H9 (cell line): ENCODE data around the gene ASB10. TPM values are rescaled to one million over a fixed set of nuclear protein-coding genes. Genes with fewer than 3 reads are reported as not detected.

Source experiments
- DNase-seq: peaks from one replicate; pipeline ENCODE4 v3.0.0-alpha.2; 2017
- H2AFZ ChIP-seq: one replicate; pipeline ENCODE4 v1.6.1; 2013; ENCODE audit warnings: mild to moderate bottlenecking, low read length, control low read depth, moderate library complexity
- H2AK5ac ChIP-seq: 2 replicates; pipeline ENCODE4 v1.6.1; 2013; ENCODE audit warnings: low read length, control low read depth, mixed read lengths; ENCODE audit not compliant: insufficient read length
- H2BK120ac ChIP-seq: one replicate; pipeline ENCODE4 v1.6.1; 2013; ENCODE audit warnings: low read depth, mild to moderate bottlenecking, low read length, control low read depth, inconsistent platforms; ENCODE audit not compliant: poor library complexity, severe bottlenecking
- H2BK12ac ChIP-seq: 2 replicates; pipeline ENCODE4 v1.6.1; 2013; ENCODE audit warnings: low read length, control low read depth, mixed read lengths, low read depth; ENCODE audit not compliant: insufficient read length
- H2BK15ac ChIP-seq: 2 replicates; pipeline ENCODE4 v1.6.1; 2013; ENCODE audit warnings: low read depth, low read length, control low read depth
- H2BK20ac ChIP-seq: one replicate; pipeline ENCODE4 v1.6.1; 2013; ENCODE audit warnings: low read depth, mild to moderate bottlenecking, low read length, control low read depth, inconsistent platforms; ENCODE audit not compliant: poor library complexity, severe bottlenecking
- H2BK5ac ChIP-seq: 2 replicates; pipeline ENCODE4 v1.6.1; 2013; ENCODE audit warnings: low read length, control low read depth, mixed read lengths; ENCODE audit not compliant: insufficient read length
- H3K14ac ChIP-seq: 2 replicates; pipeline ENCODE4 v1.6.1; 2013; ENCODE audit warnings: low read length, control low read depth; ENCODE audit not compliant: insufficient read depth
- H3K18ac ChIP-seq: 2 replicates; pipeline ENCODE4 v1.6.1; 2013; ENCODE audit warnings: low read depth, mild to moderate bottlenecking, mixed read lengths, low read length, control low read depth; ENCODE audit not compliant: insufficient read length
- H3K23ac ChIP-seq: 2 replicates; pipeline ENCODE4 v1.6.1; 2013; ENCODE audit warnings: low read length, control low read depth, mixed read lengths, low read depth; ENCODE audit not compliant: insufficient read length
- H3K23me2 ChIP-seq: 2 replicates; pipeline ENCODE4 v1.6.1; 2013; ENCODE audit warnings: low read depth, mild to moderate bottlenecking, mixed read lengths, low read length, control low read depth; ENCODE audit not compliant: insufficient read length, poor library complexity, severe bottlenecking
- H3K27ac ChIP-seq: 2 replicates; pipeline ENCODE4 v1.5.1; 2013; ENCODE audit warnings: low read length, control low read depth, mixed read lengths, low read depth; ENCODE audit not compliant: insufficient read length
- H3K27me3 ChIP-seq: 2 replicates; pipeline ENCODE4 v1.6.1; 2013; ENCODE audit warnings: low read length, control low read depth, inconsistent platforms; ENCODE audit not compliant: insufficient read depth
- H3K4ac ChIP-seq: 2 replicates; pipeline ENCODE4 v1.6.1; 2013; ENCODE audit warnings: low read depth, mild to moderate bottlenecking, control low read depth, inconsistent platforms, low read length, moderate library complexity
- H3K4me1 ChIP-seq: 2 replicates; pipeline ENCODE4 v1.6.1; 2013; ENCODE audit warnings: low read length, control low read depth, inconsistent platforms; ENCODE audit not compliant: insufficient read depth
- H3K4me2 ChIP-seq: 2 replicates; pipeline ENCODE4 v1.6.1; 2013; ENCODE audit warnings: low read length, control low read depth, mixed read lengths; ENCODE audit not compliant: insufficient read length, insufficient read depth
- H3K56ac ChIP-seq: 2 replicates; pipeline ENCODE4 v1.6.1; 2013; ENCODE audit warnings: low read depth, mild to moderate bottlenecking, mixed read lengths, low read length, control low read depth; ENCODE audit not compliant: insufficient read length
- H3K79me1 ChIP-seq: 2 replicates; pipeline ENCODE4 v1.6.1; 2013; ENCODE audit warnings: low read depth, mild to moderate bottlenecking, moderate library complexity, low read length, control low read depth, inconsistent platforms; ENCODE audit not compliant: insufficient read depth, poor library complexity, severe bottlenecking
- H3K79me2 ChIP-seq: 2 replicates; pipeline ENCODE4 v1.6.1; 2013; ENCODE audit warnings: low read length, control low read depth, inconsistent platforms; ENCODE audit not compliant: insufficient read depth
- H3K9ac ChIP-seq: 2 replicates; pipeline ENCODE4 v1.6.1; 2013; ENCODE audit warnings: low read length, control low read depth, mixed read lengths; ENCODE audit not compliant: insufficient read length; ENCODE audit errors: extremely low read depth
- H3K9me3 ChIP-seq: one replicate; pipeline ENCODE4 v1.6.1; 2013; ENCODE audit warnings: low read depth, low read length, inconsistent platforms; ENCODE audit not compliant: control insufficient read depth
- H3T11ph ChIP-seq: one replicate; pipeline ENCODE4 v1.6.1; 2013; ENCODE audit warnings: mild to moderate bottlenecking, low read length, control low read depth, inconsistent platforms
- H4K20me1 ChIP-seq: one replicate; pipeline ENCODE4 v1.6.1; 2013; ENCODE audit not compliant: control insufficient read depth, insufficient read length, insufficient read depth
- H4K5ac ChIP-seq: 2 replicates; pipeline ENCODE4 v1.6.1; 2013; ENCODE audit warnings: low read depth, mild to moderate bottlenecking, mixed read lengths, low read length, control low read depth; ENCODE audit not compliant: insufficient read length
- H4K8ac ChIP-seq: replicated peaks from 2 replicates; pipeline ENCODE4 v1.6.1; 2013; ENCODE audit warnings: low read length, control low read depth, mixed read lengths, low read depth; ENCODE audit not compliant: insufficient read length
- H4K91ac ChIP-seq: 2 replicates; pipeline ENCODE4 v1.6.1; 2013; ENCODE audit warnings: low read depth, mild to moderate bottlenecking, moderate library complexity, mixed read lengths, low read length, control low read depth; ENCODE audit not compliant: insufficient read length
- H3K27ac Mint-ChIP-seq, 3 experiments: 2 replicates in 2 of 3; 3 replicates in 1 of 3; pipeline ENCODE4 v1.8.0; 2020 to 2021; ENCODE audit warnings: mixed read lengths in 3 of 3, mild to moderate bottlenecking in 1 of 3, moderate library complexity in 1 of 3
- H3K27me3 Mint-ChIP-seq: 2 replicates; pipeline ENCODE4 v1.8.0; 2021; ENCODE audit warnings: low read depth, mild to moderate bottlenecking, moderate library complexity, mixed read lengths
- H3K36me3 Mint-ChIP-seq, 3 experiments: 2 replicates in 2 of 3; 3 replicates in 1 of 3; pipeline ENCODE4 v1.8.0; 2020 to 2021; ENCODE audit warnings: low read depth in 3 of 3, mixed read lengths in 3 of 3; ENCODE audit not compliant: insufficient read depth in 1 of 3
- H3K4me1 Mint-ChIP-seq, 2 experiments: 2 replicates each; pipeline ENCODE4 v1.8.0; 2020; ENCODE audit warnings: mixed read lengths in 2 of 2
- H3K4me3 Mint-ChIP-seq, 2 experiments: 2 replicates in 1 of 2; 3 replicates in 1 of 2; pipeline ENCODE4 v1.8.0; 2020 to 2021; ENCODE audit warnings: mild to moderate bottlenecking in 2 of 2, mixed read lengths in 2 of 2, moderate library complexity in 1 of 2
- H3K9me3 Mint-ChIP-seq, 2 experiments: 2 replicates in 1 of 2; 3 replicates in 1 of 2; pipeline ENCODE4 v1.8.0; 2020; ENCODE audit warnings: mild to moderate bottlenecking in 2 of 2, mixed read lengths in 2 of 2, moderate library complexity in 1 of 2
- WGBS: extraction: QIAGEN DNeasy Blood & Tissue Kit; methylation state at CpG from one replicate; pipeline ENCODE4 v1.1.7; 2013; ENCODE audit warnings: missing lambda C conversion rate, low lambda C conversion rate, mixed read lengths; ENCODE audit not compliant: insufficient read length; ENCODE audit errors: extremely low coverage; 5-methylcytosine and 5-hydroxymethylcytosine counted together
- total RNA-seq: library from RNA; stranded (reverse); gene quantifications from 2 replicates; pipeline ENCODE4 v1.2.1, GENCODE V29; 2021
- TF ChIP-seq, protein P1 (sequence below): fragments of 200-600 bp; sonication (generic); conservative IDR thresholded peaks from 3 replicates; pipeline ENCODE4 v1.8.0; 2021; ENCODE audit warnings: antibody characterized with exemption, mild to moderate bottlenecking

The ASB10 gene
- total RNA-seq, 1 experiment from 2014 or later = not detected

GRCh38 chr7:151135866-151136843, 50.9 kb downstream of the ASB10 start:
- no peak overlapping the region for H4K91ac ChIP-seq
- Mint-ChIP-seq H3K4me3 (no peak overlapping the region; a peak in 1 of 5 replicates), H3K27ac (peak overlapping the region in 1 of 3 experiments; percentile 84; a peak in 1 of 7 replicates), H3K4me1 (peaks cover 16 to 26% of the 10 kb centered on the region in 2 experiments), H3K9me3 (no peaks in the 10 kb centered on the region; a peak in 2 of 5 replicates), H3K27me3 (no peaks in the 10 kb centered on the region; the same call in 1 of the 2 replicates), H3K36me3 (peaks cover 10 to 52% (median 17%) of the 10 kb centered on the region in 3 experiments; a peak in 6 of 7 replicates)
- H3K79me1 ChIP-seq = no peaks in the 10 kb centered on the region
- no peak overlapping the region for H3K27ac ChIP-seq
- WGBS = no CpG with 5 or more reads among the region's 33 CpGs
- no peak overlapping the region for H2BK5ac ChIP-seq
- no peaks in the 10 kb centered on the region for H3K23me2 ChIP-seq
- H3K9ac ChIP-seq = no peak overlapping the region
- H2BK15ac ChIP-seq = no peak overlapping the region
- H3K18ac ChIP-seq = no peak overlapping the region
- no peak overlapping the region for H2AFZ ChIP-seq
- H3K4me2 ChIP-seq = no peak overlapping the region
- no peaks in the 10 kb centered on the region for H4K20me1 ChIP-seq
- no peak overlapping the region for H2BK120ac ChIP-seq
- no peak overlapping the region for H4K8ac ChIP-seq
- H3K9me3 ChIP-seq = no peaks in the 10 kb centered on the region
- no peaks in the 10 kb centered on the region for H3K27me3 ChIP-seq
- H3K14ac ChIP-seq = no peak overlapping the region
- no peaks in the 10 kb centered on the region; the same call in 1 of the 2 replicates for H3K4me1 ChIP-seq
- TF ChIP-seq, protein P1, sequence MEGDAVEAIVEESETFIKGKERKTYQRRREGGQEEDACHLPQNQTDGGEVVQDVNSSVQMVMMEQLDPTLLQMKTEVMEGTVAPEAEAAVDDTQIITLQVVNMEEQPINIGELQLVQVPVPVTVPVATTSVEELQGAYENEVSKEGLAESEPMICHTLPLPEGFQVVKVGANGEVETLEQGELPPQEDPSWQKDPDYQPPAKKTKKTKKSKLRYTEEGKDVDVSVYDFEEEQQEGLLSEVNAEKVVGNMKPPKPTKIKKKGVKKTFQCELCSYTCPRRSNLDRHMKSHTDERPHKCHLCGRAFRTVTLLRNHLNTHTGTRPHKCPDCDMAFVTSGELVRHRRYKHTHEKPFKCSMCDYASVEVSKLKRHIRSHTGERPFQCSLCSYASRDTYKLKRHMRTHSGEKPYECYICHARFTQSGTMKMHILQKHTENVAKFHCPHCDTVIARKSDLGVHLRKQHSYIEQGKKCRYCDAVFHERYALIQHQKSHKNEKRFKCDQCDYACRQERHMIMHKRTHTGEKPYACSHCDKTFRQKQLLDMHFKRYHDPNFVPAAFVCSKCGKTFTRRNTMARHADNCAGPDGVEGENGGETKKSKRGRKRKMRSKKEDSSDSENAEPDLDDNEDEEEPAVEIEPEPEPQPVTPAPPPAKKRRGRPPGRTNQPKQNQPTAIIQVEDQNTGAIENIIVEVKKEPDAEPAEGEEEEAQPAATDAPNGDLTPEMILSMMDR = no peak
- DNase-seq = no peak
- no peak overlapping the region for H2BK12ac ChIP-seq
- no peak overlapping the region for H2AK5ac ChIP-seq
- H3K79me2 ChIP-seq = no peaks in the 10 kb centered on the region
- H3T11ph ChIP-seq = no peak overlapping the region
- H3K56ac ChIP-seq = no peak overlapping the region
- no peak overlapping the region for H3K23ac ChIP-seq
- no peak overlapping the region for H3K4ac ChIP-seq
- H2BK20ac ChIP-seq = no peak overlapping the region
- no peak overlapping the region for H4K5ac ChIP-seq
